NCI-H446 (cell line): ENCODE measurements around the gene ACTN1.

Source experiments
- DNase-seq, 2 experiments: peaks; one replicate each; lab custom pipeline; 2025; lab: John Stamatoyannopoulos, UW

ACTN1 gene

GRCh38 chr14:68824207-68824516 is 154.9 kb downstream of the ACTN1 start:
- no peak for DNase-seq
